H1 (cell line): ENCODE data around the gene CASR.

ENCODE experiments used
- CBX5 ChIP-seq: fragments of 300-800, 300-1000 bp; sonication (generic); IDR thresholded peaks from 2 replicates; pipeline ENCODE4 v1.7.1; 2016; ENCODE audit warnings: antibody characterized with exemption, low read length, low read depth
- EGR1 ChIP-seq: IDR thresholded peaks from 2 replicates; pipeline ENCODE4 v1.6.1; 2011; ENCODE audit warnings: low read depth, low read length, borderline replicate concordance
- EP300 ChIP-seq, 2 experiments: IDR thresholded peaks; 1 replicate in 1 of 2; 2 replicates in 1 of 2; pipeline ENCODE4 v1.6.1; 2011 to 2012; ENCODE audit warnings: low read depth in 2 of 2, low read length in 2 of 2, mild to moderate bottlenecking in 2 of 2, borderline replicate concordance in 1 of 2, inconsistent platforms in 1 of 2, moderate library complexity in 1 of 2
- EZH2 ChIP-seq: fragments of 200-600 bp; sonication (generic); IDR thresholded peaks from 2 replicates; pipeline ENCODE4 v1.7.1; 2012; ENCODE audit warnings: low read depth, mild to moderate bottlenecking, moderate library complexity, low read length, inconsistent platforms; ENCODE audit not compliant: severe bottlenecking
- POLR2A ChIP-seq, 2 experiments: IDR thresholded peaks; 1 replicate in 1 of 2; 2 replicates in 1 of 2; pipeline ENCODE4 v1.6.1; 2011; ENCODE audit warnings: low read depth in 2 of 2, low read length in 2 of 2, mild to moderate bottlenecking in 2 of 2; ENCODE audit errors: control extremely low read depth in 1 of 2
- RFX5 ChIP-seq: IDR thresholded peaks from 2 replicates; pipeline ENCODE4 v1.6.1; 2011; ENCODE audit warnings: low read depth, low read length, improper control_type of control experiment, borderline replicate concordance
- SUZ12 ChIP-seq: fragments of 200-600 bp; sonication (generic); IDR thresholded peaks from 2 replicates; pipeline ENCODE4 v1.6.1; 2012; ENCODE audit warnings: mild to moderate bottlenecking, inconsistent platforms, low read length, moderate library complexity, mixed read lengths
- TF ChIP-seq, protein P1 (sequence below), 3 experiments: IDR thresholded peaks; 1 replicate in 2 of 3; 2 replicates in 1 of 3; pipeline versions ENCODE4 v1.5.1 to v1.6.1; 2011; ENCODE audit warnings: low read length in 3 of 3, mild to moderate bottlenecking in 3 of 3, inconsistent platforms in 2 of 3, low read depth in 1 of 3, moderate library complexity in 1 of 3; ENCODE audit not compliant: insufficient read depth in 1 of 3; ENCODE audit errors: control extremely low read depth in 1 of 3

DNA sequence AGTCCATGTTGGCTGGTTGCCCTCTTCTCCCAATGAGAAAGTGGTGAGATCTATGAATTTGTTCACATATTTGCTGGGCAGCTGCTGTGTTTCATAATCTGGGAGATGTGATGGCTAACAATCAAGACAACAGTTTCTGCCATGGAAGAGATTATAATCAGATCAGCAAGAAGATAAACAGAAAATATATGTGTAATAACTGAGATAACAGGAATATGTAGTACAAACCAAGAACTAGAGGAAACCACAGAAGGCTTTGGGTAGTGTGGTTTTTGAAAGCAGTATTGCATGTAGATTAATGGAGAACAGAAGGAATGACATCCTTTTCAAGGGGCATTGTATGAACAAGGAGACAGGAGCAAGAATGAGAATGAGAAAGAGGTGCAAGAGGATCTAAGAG lies 129.4 kb downstream of the CASR start:
- TF ChIP-seq EZH2: no peak
- TF ChIP-seq POLR2A (IDR thresholded peaks at IDR 0.05; ENCODE audit: control extremely low read depth in 1 of 2, low read depth in 2 of 2, low read length in 2 of 2): no peak
- TF ChIP-seq EP300 (IDR thresholded peaks at IDR 0.05; ENCODE audit: borderline replicate concordance in 1 of 2, low read depth in 2 of 2, low read length in 2 of 2): no peak
- no peak for TF ChIP-seq RFX5
- TF ChIP-seq SUZ12: no peak
- TF ChIP-seq CBX5: no peak
- TF ChIP-seq, protein P1, sequence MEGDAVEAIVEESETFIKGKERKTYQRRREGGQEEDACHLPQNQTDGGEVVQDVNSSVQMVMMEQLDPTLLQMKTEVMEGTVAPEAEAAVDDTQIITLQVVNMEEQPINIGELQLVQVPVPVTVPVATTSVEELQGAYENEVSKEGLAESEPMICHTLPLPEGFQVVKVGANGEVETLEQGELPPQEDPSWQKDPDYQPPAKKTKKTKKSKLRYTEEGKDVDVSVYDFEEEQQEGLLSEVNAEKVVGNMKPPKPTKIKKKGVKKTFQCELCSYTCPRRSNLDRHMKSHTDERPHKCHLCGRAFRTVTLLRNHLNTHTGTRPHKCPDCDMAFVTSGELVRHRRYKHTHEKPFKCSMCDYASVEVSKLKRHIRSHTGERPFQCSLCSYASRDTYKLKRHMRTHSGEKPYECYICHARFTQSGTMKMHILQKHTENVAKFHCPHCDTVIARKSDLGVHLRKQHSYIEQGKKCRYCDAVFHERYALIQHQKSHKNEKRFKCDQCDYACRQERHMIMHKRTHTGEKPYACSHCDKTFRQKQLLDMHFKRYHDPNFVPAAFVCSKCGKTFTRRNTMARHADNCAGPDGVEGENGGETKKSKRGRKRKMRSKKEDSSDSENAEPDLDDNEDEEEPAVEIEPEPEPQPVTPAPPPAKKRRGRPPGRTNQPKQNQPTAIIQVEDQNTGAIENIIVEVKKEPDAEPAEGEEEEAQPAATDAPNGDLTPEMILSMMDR (IDR thresholded peaks at IDR 0.05; ENCODE audit: control extremely low read depth in 1 of 3, insufficient read depth in 1 of 3, low read depth in 1 of 3, low read length in 3 of 3): no peak
- TF ChIP-seq EGR1: no peak
